ACC112 (cell line): ENCODE measurements around the gene GAS2.

Source experiments
- H2AFZ ChIP-seq: fragments of 200-600 bp; sonication (generic); one replicate; pipeline ENCODE4 v1.6.0; 2017; ENCODE audit warnings: antibody characterized with exemption, low read length; ENCODE audit not compliant: unreplicated experiment
- H3K27ac ChIP-seq: fragments of 200-600 bp; sonication (generic); 2 replicates; pipeline ENCODE4 v1.5.1; 2014; ENCODE audit warnings: low read depth, mild to moderate bottlenecking, antibody characterized with exemption, low read length, moderate library complexity
- H3K27me3 ChIP-seq: fragments of 200-600 bp; sonication (generic); 2 replicates; pipeline ENCODE4 v1.6.1; 2014; ENCODE audit warnings: mild to moderate bottlenecking, antibody characterized with exemption, low read length, moderate library complexity, mixed read lengths; ENCODE audit not compliant: insufficient read depth
- H3K36me3 ChIP-seq: fragments of 200-600 bp; sonication (generic); 2 replicates; pipeline ENCODE4 v1.6.1; 2016; ENCODE audit warnings: mild to moderate bottlenecking, antibody characterized with exemption, low read length, moderate library complexity, mixed read lengths; ENCODE audit not compliant: insufficient read depth
- H3K4me1 ChIP-seq: fragments of 200-600 bp; sonication (generic); one replicate; pipeline ENCODE4 v1.6.1; 2016; ENCODE audit warnings: low read length, mixed read lengths; ENCODE audit not compliant: insufficient read depth, unreplicated experiment, control insufficient read depth
- H3K4me3 ChIP-seq: fragments of 200-600 bp; sonication (generic); 2 replicates; pipeline ENCODE4 v1.5.1; 2014; ENCODE audit warnings: mild to moderate bottlenecking, low read depth, low read length
- H3K79me2 ChIP-seq: fragments of 200-600 bp; sonication (generic); one replicate; pipeline ENCODE4 v1.6.0; 2016; ENCODE audit warnings: low read length; ENCODE audit not compliant: control insufficient read depth, unreplicated experiment, insufficient read depth

The GAS2 gene

GRCh38 chr11:22860241-22860640 lies 193.8 kb downstream of the GAS2 start, which contains the start of gene CCDC179:
TSS of gene CCDC179 (minus strand) at chr11:22860474. CDS start at chr11:22860421, 53 bp downstream.
- no peak within 1 kb of the TSS for H2AFZ ChIP-seq
- no peaks in the 10 kb centered on the region for H3K79me2 ChIP-seq
- no peaks in the 10 kb centered on the region for H3K36me3 ChIP-seq
- no peak within 1 kb of the TSS for H3K4me3 ChIP-seq
- H3K27me3 ChIP-seq: no peaks in the 10 kb centered on the region
- no peak within 1 kb of the TSS for H3K27ac ChIP-seq
- no peaks in the 10 kb centered on the region for H3K4me1 ChIP-seq
